Brain pericyte (primary cell): ENCODE results near the gene SCN4A.

ENCODE experiments used
- DNase-seq: peaks from one replicate; pipeline ENCODE4 v3.0.0-alpha.2; 2012; ENCODE audit warnings: low read depth, low spot score

The SCN4A gene

GRCh38 chr17:64001763-64002529, 29.2 kb upstream of the SCN4A start:
- DNase-seq = no peak

DNA sequence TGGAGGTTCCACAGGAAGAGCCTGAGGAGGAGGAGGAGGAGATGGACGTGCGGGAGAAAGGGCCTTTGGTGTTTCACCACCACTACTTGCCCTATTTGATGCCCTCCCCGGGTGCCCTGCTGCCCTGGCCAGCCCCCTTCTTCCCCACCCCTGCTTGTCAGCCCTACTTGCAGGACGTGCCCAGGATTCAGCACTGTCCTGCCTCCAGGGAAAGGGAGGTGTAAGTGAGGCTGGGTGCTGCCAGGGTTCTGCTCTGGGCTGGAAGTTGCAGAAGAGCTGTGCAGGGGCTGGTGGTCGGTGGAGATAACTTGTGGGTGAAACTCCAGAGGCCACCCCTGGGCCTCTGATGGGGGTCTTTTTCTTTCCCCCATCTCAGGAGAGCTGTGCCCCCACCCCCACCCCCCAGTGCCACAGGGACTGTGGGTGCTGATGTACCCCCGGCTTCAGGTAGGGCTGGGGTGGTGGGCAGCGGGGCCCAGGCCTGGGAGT, 28.4 kb upstream of the SCN4A start:
- no peak for DNase-seq

- no peak for DNase-seq
Observed at GRCh38 chr17:63999680-64000531, 27.2 kb upstream of the SCN4A start.

- no peak for DNase-seq
Observed at GRCh38 chr17:63998721-63999679, 26.3 kb upstream of the SCN4A start.

GRCh38 chr17:63998050-63998720, 25.5 kb upstream of the SCN4A start, which contains the start of gene PRR29:
Gene PRR29, plus strand, starts transcription at chr17:63998351. Its CDS starts 14 bp downstream, at chr17:63998365.
- DNase-seq = no peak

DNA sequence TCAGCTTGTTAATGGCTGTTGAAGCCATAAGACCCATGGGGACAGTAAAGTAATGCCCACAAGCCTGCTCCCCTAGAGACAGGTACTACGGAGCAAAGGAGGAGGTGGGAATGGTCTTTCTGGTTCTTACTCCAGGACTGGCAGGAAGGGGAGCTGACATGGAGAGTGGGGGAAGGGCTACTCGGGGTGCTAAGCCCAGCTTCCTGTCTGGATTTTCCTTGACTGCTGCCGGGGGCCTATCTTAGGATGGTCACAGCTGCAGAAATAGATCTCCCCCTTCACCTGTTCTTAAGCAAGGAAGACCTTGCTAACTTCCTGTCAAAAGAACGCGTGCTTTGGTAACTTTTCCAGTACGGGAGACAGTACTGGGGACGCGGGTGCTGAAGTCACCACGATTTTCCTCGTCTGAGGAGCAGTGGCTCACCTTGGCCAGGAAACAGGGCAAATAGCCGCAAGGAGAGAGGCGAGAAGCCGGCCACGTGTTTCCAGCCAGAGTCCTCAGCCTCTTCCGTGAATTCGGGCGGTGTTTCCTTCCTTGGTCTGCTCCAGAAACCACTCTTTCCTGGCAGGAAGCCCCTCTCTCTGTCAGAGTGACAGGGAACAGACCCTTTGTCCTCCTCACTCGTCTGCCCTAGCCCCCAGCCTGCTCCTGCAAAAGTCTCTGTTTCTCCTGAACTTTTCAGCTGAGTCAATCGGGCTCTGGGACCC, 24.8 kb upstream of the SCN4A start:
- no peak for DNase-seq

GRCh38 chr17:63996430-63997182, 23.9 kb upstream of the SCN4A start:
- DNase-seq = no peak

GRCh38 chr17:63995626-63996025, 22.9 kb upstream of the SCN4A start:
- no peak for DNase-seq

GRCh38 chr17:63993368-63993985, 20.8 kb upstream of the SCN4A start:
- no peak for DNase-seq

DNA sequence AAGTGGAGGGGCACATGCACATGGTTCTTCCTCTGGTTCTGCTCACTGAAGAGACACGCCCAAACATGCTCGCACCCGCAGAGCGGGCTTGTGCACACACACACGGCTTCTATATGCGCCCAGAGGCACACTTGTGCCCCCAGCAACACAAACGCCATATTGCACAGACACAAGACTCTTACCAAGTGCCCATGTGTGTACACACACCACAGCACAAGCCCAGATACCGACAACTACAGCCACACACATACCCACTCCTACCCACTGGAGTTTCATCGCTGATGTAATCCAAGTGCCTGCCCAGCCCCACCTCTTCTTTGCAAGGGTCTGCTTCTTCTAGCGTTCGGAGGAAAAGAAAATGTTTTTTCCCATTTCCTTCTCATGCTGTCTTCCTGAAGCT, 18.9 kb upstream of the SCN4A start:
- DNase-seq = no peak

DNA sequence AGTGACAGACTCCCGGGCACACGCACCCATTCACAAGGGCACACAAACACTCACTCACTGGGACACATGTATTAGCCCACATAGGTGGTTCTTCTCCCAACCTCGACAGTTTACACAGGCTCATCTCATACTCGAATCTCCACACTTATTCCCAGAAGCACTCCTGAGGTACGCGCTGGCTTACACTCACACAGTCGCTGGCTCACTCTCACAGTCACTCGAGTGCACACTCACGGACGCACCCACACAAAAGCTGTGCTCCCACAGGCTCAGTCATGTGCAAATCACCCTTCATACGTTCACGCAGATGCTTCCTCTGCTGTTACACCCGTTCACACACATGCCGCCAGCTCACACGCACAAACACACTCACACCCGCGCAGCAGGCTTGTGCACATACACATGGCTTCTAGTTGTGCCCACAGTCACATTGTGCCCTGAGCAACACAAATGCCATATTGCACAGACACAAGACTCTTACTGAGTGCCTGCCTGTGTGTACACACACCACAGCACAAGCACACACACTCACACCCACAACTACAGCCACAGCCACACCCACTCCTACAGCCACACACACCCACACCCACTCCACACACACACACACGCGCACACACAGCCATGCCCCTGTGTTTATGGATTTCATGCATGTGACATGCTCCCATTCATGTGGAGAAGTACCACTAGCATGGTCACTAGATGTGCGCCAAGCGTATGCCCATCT, 17.1 kb upstream of the SCN4A start:
- no peak for DNase-seq

DNA sequence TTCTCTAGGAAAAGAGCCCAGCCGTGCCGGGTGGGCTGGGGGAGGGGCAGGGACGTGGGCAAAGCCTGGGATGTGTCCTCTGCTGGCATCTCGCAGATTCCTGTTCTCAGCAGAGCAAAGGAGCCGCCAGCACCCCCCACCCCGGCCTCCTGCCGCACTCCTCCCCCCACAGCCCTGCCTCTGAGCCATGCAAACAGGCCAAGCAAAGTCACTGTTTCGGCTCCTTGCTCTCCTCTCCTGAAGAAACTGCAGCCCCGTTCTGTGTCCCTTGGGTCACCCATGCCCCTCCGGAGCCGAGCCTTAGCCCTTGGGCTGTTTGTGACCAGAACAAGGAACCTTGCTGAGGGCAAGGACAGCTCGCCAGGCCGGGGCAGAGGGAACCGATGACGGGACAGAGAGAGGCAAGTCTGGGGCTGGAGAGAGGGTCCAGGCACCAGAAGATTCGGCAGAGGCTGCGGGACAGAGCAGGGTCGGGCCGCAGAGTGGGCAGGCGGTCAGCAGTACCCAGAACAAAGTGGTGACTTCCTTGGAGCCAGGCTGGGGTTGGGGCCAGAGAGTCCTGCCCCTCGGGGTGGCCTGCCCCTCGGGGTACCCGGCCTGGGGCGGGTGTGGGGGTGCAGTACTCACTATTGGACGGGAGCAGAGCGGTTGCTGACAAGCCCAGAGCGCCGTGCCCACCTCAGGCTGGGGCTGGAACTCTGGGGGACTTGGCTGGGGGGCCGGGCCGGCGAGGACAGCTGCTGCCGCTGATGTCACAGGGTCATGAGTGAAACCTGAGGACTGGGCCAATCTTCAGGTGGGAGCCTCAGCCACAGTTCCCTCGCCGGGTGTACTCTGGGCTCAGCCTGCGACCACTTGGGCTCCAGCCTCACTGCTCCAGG, 16.3 kb upstream of the SCN4A start:
- no peak for DNase-seq

DNA sequence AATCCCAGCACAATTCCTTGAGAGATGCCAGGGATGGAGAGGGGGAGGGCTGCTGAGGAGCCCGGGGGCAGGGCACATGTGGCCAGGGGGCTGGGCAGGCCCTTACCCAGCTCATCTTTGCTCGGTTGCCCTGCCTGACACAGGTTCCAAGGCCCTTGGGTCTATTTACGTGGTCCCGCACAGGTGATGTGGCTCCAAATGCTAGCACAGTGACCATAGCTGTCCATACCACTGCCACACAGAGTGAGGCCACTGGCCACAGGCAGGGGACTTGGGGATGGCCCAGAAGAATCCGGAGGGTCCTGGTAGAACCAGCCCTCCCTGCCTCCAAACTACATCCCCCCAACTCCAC, 15.4 kb upstream of the SCN4A start:
- no peak for DNase-seq

DNA sequence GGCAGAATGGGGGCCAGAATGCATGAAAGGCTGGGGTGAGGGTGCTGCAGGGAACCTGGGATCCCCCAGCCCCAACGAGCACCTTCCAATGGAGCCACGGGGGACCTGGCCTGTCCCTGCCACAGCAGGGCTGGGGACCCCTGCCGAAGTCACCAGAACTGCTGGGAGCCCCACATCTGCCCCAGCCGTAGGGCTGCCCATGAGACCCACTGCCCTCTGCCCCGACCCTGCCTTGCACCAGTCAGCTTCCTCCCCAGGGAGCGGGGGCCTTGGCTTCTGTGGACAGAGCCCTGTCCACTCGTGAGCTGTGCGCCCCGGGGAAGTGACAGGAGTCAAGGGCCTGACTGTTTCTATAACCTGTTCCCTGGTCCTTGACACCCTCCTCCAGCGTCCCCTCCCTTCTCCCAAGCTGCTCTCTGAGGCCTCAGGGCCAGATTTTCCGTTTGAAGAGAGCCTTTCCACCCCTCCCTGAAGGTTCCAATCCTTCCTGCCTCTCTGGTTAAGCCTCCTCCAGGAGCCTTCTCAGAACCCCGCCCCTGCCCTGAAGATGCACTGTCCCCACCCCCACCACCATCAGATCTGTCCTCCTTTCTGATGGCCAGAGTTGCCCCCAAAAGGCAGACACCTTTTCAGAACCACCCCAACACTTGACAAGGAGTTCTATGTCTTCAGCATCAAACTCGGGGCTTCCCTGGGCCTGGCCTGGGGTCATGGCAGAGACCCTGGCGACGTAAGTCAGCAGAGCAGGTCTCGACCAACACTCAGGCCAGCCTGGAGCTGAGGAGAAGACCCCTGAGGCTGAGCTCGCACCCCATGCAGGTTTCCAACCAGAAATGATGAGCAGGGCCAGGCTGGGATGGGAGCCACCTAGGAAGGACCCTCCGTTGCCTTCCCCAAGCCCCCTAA, 14.8 kb upstream of the SCN4A start:
- no peak for DNase-seq

DNA sequence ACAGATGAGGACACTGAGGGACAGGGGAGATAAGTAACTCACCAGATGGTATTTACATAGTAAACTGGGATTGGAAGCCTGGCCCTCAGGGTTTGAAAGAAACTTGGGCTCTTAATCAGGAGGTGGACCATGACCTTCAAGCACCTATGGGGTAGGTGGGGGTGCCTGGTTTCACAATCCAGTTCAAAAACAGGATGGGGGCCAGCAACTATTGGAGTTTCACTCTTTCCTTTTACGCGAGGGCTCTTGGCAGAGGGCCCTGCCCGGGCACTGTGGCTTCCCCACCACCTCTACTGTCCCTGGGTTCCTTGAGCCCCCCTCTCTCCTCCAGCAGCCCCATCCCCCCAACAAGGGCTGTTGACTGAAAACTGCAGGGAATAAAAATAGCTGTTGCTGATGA, 14.1 kb upstream of the SCN4A start:
- DNase-seq = no peak

DNA sequence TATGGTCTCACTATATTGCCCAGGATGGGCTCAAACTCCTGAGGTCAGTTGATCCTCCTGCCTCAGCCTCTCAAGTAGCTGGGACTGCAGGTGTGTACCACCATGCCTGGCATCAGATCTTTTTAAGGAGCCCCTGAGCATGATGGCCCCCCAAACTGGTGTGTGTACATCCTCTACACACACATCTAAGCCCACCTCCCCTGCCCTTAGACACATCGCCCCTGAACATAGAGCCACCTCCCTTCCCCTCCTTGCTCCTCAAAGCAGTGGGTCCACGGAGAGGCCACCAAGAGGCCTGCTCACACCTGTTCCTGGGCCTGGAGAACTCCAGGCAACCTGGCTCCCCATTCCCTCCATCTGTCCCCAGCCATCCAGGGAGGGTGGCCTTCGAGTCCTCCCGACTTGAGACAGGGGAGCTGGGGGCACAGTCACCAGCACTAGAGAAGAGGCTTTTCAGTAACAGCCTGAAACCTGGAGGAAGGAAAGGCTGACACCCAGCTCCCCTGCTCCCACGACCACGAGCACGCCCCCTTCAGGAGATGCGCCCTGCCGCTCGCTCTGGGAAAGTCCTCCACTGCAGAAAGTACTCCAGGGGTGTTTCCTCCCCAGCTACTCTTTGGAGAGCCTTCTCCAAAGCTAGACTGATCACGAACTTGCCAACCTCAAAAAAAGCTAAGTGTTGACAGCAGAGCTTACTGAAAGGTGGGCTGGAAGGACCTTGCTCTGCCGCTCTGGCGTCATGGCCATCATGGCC, 12.8 kb upstream of the SCN4A start:
- DNase-seq = no peak
